H1 (cell line): ENCODE data around the gene PCCA. TPM values are rescaled to one million over a fixed set of nuclear protein-coding genes. Genes with fewer than 3 reads are reported as not detected.

ENCODE experiments used
- CBX8 ChIP-seq: fragments of 300-800, 300-1000 bp; sonication (generic); IDR thresholded peaks from 2 replicates; pipeline ENCODE4 v1.7.1; 2016; ENCODE audit warnings: low read depth, low read length, borderline replicate concordance
- CEBPB ChIP-seq: IDR thresholded peaks from 2 replicates; pipeline ENCODE4 v1.6.1; 2012; ENCODE audit warnings: low read depth, low read length
- RAD21 ChIP-seq, 2 experiments: IDR thresholded peaks in 1 of 2; conservative IDR thresholded peaks in 1 of 2; 2 replicates each; pipeline ENCODE4 v1.6.1; 2011; ENCODE audit warnings: low read depth in 2 of 2, low read length in 2 of 2, improper control_type of control experiment in 1 of 2, inconsistent platforms in 1 of 2, mild to moderate bottlenecking in 1 of 2, moderate library complexity in 1 of 2
- YY1 ChIP-seq: IDR thresholded peaks from 2 replicates; pipeline ENCODE4 v1.6.1; 2011; ENCODE audit warnings: low read depth, mild to moderate bottlenecking, low read length
- polyA plus RNA-seq, 7 experiments: library from polyadenylated mRNA; depleted of rRNA in 3 of 7; stranded (reverse) in 5 of 7; unstranded in 2 of 7; fragments of >200 nt in 5 of 7; fragments of 200-250 nt in 2 of 7; gene quantifications; 1 replicate in 5 of 7; 2 replicates in 1 of 7; 4 replicates in 1 of 7; pipeline versions ENCODE4 v1.2.1 to v1.2.3, GENCODE V29; 2011 to 2013; ENCODE audit warnings: missing spikeins in 2 of 7, mixed read lengths in 2 of 7
- total RNA-seq: library from RNA; stranded (reverse); fragmentation: NEBNext Ultra II Directional; extraction: Animal tissue kit (Norgen Biotek cat#: 25700); gene quantifications from 2 replicates; pipeline ENCODE4 v1.2.1, GENCODE V29; 2021
- TF ChIP-seq, protein P1 (sequence below), 3 experiments: IDR thresholded peaks; 1 replicate in 2 of 3; 2 replicates in 1 of 3; pipeline versions ENCODE4 v1.5.1 to v1.6.1; 2011; ENCODE audit warnings: low read length in 3 of 3, mild to moderate bottlenecking in 3 of 3, inconsistent platforms in 2 of 3, low read depth in 1 of 3, moderate library complexity in 1 of 3; ENCODE audit not compliant: insufficient read depth in 1 of 3; ENCODE audit errors: control extremely low read depth in 1 of 3

Gene PCCA
- total and polyA plus RNA-seq, 2 of the 8 experiments (the other 6 are each of a cell fraction or from before 2014, with no cell fraction given), result 18.4 to 49.8 TPM

DNA sequence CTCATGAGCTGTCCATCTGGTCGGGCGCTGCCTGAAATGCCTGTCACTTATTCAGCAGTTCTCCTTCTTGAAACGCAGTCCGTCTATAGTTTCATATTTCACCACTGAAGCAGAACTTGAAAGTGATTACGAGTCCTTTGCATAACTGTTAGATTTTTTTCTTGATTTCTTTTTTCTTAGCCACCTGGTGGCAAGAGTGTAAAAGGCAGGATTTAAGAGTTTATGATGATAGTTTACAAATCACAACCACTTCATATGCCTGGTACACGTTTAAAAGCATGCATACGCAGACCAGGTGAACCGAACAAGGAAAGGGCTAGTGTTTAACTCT is 453.9 kb downstream of the PCCA start (continued):
- TF ChIP-seq, protein P1, sequence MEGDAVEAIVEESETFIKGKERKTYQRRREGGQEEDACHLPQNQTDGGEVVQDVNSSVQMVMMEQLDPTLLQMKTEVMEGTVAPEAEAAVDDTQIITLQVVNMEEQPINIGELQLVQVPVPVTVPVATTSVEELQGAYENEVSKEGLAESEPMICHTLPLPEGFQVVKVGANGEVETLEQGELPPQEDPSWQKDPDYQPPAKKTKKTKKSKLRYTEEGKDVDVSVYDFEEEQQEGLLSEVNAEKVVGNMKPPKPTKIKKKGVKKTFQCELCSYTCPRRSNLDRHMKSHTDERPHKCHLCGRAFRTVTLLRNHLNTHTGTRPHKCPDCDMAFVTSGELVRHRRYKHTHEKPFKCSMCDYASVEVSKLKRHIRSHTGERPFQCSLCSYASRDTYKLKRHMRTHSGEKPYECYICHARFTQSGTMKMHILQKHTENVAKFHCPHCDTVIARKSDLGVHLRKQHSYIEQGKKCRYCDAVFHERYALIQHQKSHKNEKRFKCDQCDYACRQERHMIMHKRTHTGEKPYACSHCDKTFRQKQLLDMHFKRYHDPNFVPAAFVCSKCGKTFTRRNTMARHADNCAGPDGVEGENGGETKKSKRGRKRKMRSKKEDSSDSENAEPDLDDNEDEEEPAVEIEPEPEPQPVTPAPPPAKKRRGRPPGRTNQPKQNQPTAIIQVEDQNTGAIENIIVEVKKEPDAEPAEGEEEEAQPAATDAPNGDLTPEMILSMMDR (IDR thresholded peaks at IDR 0.05; ENCODE audit: control extremely low read depth in 1 of 3, insufficient read depth in 1 of 3, low read depth in 1 of 3, low read length in 3 of 3), result peak in 2 of 3 experiments; percentile 10 to 42; a peak in 2 of 4 replicates
- TF ChIP-seq CBX8 (no peak), RAD21 (IDR thresholded peaks at IDR 0.05 in 1 of 2, conservative IDR thresholded peaks at IDR 0.05 in 1 of 2; ENCODE audit: low read depth in 2 of 2, low read length in 2 of 2) (peak; percentile 12 to 25; a peak in 2 of 4 replicates), YY1 (no peak), CEBPB (no peak)
